HG03432 (cell line): ENCODE data around the gene KIAA1958.
"Not testable (repeated sequence)": the region's sequence is repeated elsewhere in the genome, so short reads cannot be mapped to it uniquely, and the experiment has no call there.

Experiments
- ATAC-seq: cut with Tn5 transposase; IDR thresholded peaks from one replicate; pipeline ENCODE4 v1.9.1; 2021; ENCODE audit warnings: mild to moderate bottlenecking, moderate library complexity; ENCODE audit not compliant: unreplicated experiment

The KIAA1958 gene

GRCh38 chr9:112582371-112583262, 96.0 kb downstream of the KIAA1958 start:
- ATAC-seq, result no peak

GRCh38 chr9:112586599-112587155, 100.0 kb downstream of the KIAA1958 start:
- no peak for ATAC-seq

GRCh38 chr9:112591875-112592274, 105.2 kb downstream of the KIAA1958 start:
- not testable (repeated sequence) for ATAC-seq

GRCh38 chr9:112599732-112600131, 113.1 kb downstream of the KIAA1958 start:
- no peak for ATAC-seq

GRCh38 chr9:112601636-112602035, 115.0 kb downstream of the KIAA1958 start:
- no peak for ATAC-seq

GRCh38 chr9:112604790-112605189, 118.2 kb downstream of the KIAA1958 start:
- no peak for ATAC-seq

GRCh38 chr9:112605518-112605917, 118.9 kb downstream of the KIAA1958 start:
- ATAC-seq, result peak; percentile 95

- peak; percentile 31 for ATAC-seq
Measured at GRCh38 chr9:112605963-112606699, 119.5 kb downstream of the KIAA1958 start.

GRCh38 chr9:112608851-112609250, 122.2 kb downstream of the KIAA1958 start:
- no peak for ATAC-seq

GRCh38 chr9:112615584-112616266, 129.1 kb downstream of the KIAA1958 start:
- no peak for ATAC-seq

GRCh38 chr9:112617371-112617770, 130.7 kb downstream of the KIAA1958 start:
- no peak for ATAC-seq

GRCh38 chr9:112618385-112619009, 131.9 kb downstream of the KIAA1958 start:
- no peak for ATAC-seq

- ATAC-seq, result no peak
Measured at GRCh38 chr9:112620388-112620787, 133.8 kb downstream of the KIAA1958 start.

GRCh38 chr9:112621018-112621655, 134.5 kb downstream of the KIAA1958 start:
- no peak for ATAC-seq

GRCh38 chr9:112623198-112623597, 136.6 kb downstream of the KIAA1958 start:
- ATAC-seq, result no peak

- ATAC-seq, result no peak
Measured at GRCh38 chr9:112624711-112625707, 138.4 kb downstream of the KIAA1958 start.

- no peak for ATAC-seq
Measured at GRCh38 chr9:112629671-112630485, 143.3 kb downstream of the KIAA1958 start.
